ENCODE results near the gene KLHL5. TPM values are rescaled to one million over a fixed set of nuclear protein-coding genes. Genes with fewer than 3 reads are reported as not detected.

KLHL5 gene
- total and polyA plus RNA-seq, 4 donors, result 14.2 to 65.4 (median 25.6) TPM

GRCh38 chr4:39054497-39054896 is 7.5 kb upstream of the KLHL5 start (continued):
- TF ChIP-seq ZBTB33 (IDR thresholded peaks at IDR 0.05) (no peak), HNF4A (conservative IDR thresholded peaks at IDR 0.05) (no peak)

GRCh38 chr4:39056023-39056422 is 6.0 kb upstream of the KLHL5 start:
- TF ChIP-seq JUND (IDR thresholded peaks at IDR 0.05) (no peak), RAD21 (IDR thresholded peaks at IDR 0.05) (no peak), NR2F2 (IDR thresholded peaks at IDR 0.05) (no peak), HNF4G (IDR thresholded peaks at IDR 0.05) (no peak), CTCF (IDR thresholded peaks at IDR 0.05; ENCODE audit: low read depth, low read length, missing input control) (no peak), HNF4A (conservative IDR thresholded peaks at IDR 0.05) (no peak), SP1 (IDR thresholded peaks at IDR 0.05) (no peak)
- no peak overlapping the region for H3K9ac ChIP-seq (ENCODE audit: low read depth in 1 of 2, low read length in 2 of 2)

GRCh38 chr4:39061457-39061856 is 575 bp upstream of the KLHL5 start:
- no peaks in the 10 kb centered on the region for H3K36me3 ChIP-seq (ENCODE audit: control insufficient read depth in 4 of 4, insufficient read depth in 3 of 4, low read depth in 1 of 4, low read length in 3 of 4)
- H3K9ac ChIP-seq (ENCODE audit: low read depth in 1 of 2, low read length in 2 of 2), result no peak overlapping the region
- no peak overlapping the region for H3K4me3 ChIP-seq (ENCODE audit: low read depth in 1 of 3, low read length in 3 of 3)
- no peak for TF ChIP-seq SP1 (IDR thresholded peaks at IDR 0.05)
- peak; percentile 43 to 44 for TF ChIP-seq RAD21 (IDR thresholded peaks at IDR 0.05)
- no peak for TF ChIP-seq FOXA2 (IDR thresholded peaks at IDR 0.05)
- no peak for DNase-seq (ENCODE audit: low spot score)
- H3K4me1 ChIP-seq (ENCODE audit: control insufficient read depth in 4 of 4, insufficient read depth in 4 of 4, low read length in 3 of 4), result peaks cover 1 to 6% (median 3%) of the 10 kb centered on the region in 4 donors
- 43% methylated on average over 1 of the region's 1 CpG for WGBS
- H3K27me3 ChIP-seq (ENCODE audit: control insufficient read depth in 4 of 4, insufficient read depth in 4 of 4, low read length in 3 of 4), result no peaks in the 10 kb centered on the region
- no peaks in the 10 kb centered on the region for H3K9me3 ChIP-seq (ENCODE audit: control insufficient read depth in 4 of 4, low read length in 3 of 4)
- H3K27ac ChIP-seq (ENCODE audit: low read depth in 1 of 2, low read length in 2 of 2), result no peak overlapping the region

More at GRCh38 chr4:39056023-39056422, 6.0 kb upstream of the KLHL5 start:
- DNase-seq (ENCODE audit: low spot score), result no peak
- Histone ChIP-seq H3K4me3 (ENCODE audit: low read depth in 1 of 3, low read length in 3 of 3) (no peak overlapping the region), H3K27ac (ENCODE audit: low read depth in 1 of 2, low read length in 2 of 2) (no peak overlapping the region), H3K4me1 (ENCODE audit: control insufficient read depth in 4 of 4, insufficient read depth in 4 of 4, low read length in 3 of 4) (peaks cover 1 to 8% (median 6%) of the 10 kb centered on the region in 4 donors), H3K9me3 (ENCODE audit: control insufficient read depth in 4 of 4, low read length in 3 of 4) (no peaks in the 10 kb centered on the region), H3K27me3 (ENCODE audit: control insufficient read depth in 4 of 4, insufficient read depth in 4 of 4, low read length in 3 of 4) (no peaks in the 10 kb centered on the region), H3K36me3 (ENCODE audit: control insufficient read depth in 4 of 4, insufficient read depth in 3 of 4, low read depth in 1 of 4, low read length in 3 of 4) (no peaks in the 10 kb centered on the region)
- WGBS, result 97% methylated on average over 5 of the region's 5 CpGs

- WGBS, result 88% methylated on average over 4 of the region's 4 CpGs
- DNase-seq (ENCODE audit: low spot score), result no peak
- H3K27me3 ChIP-seq (ENCODE audit: control insufficient read depth in 4 of 4, insufficient read depth in 4 of 4, low read length in 3 of 4), result no peaks in the 10 kb centered on the region
- H3K9me3 ChIP-seq (ENCODE audit: control insufficient read depth in 4 of 4, low read length in 3 of 4), result no peaks in the 10 kb centered on the region
- peaks cover 1 to 6% (median 3%) of the 10 kb centered on the region in 4 donors for H3K4me1 ChIP-seq (ENCODE audit: control insufficient read depth in 4 of 4, insufficient read depth in 4 of 4, low read length in 3 of 4)
- H3K4me3 ChIP-seq (ENCODE audit: low read depth in 1 of 3, low read length in 3 of 3), result no peak overlapping the region
- no peak overlapping the region for H3K27ac ChIP-seq (ENCODE audit: low read depth in 1 of 2, low read length in 2 of 2)
- H3K9ac ChIP-seq (ENCODE audit: low read depth in 1 of 2, low read length in 2 of 2), result no peak overlapping the region
- no peak for TF ChIP-seq GABPA (IDR thresholded peaks at IDR 0.05 in 1 of 2, conservative IDR thresholded peaks at IDR 0.05 in 1 of 2)
- no peaks in the 10 kb centered on the region for H3K36me3 ChIP-seq (ENCODE audit: control insufficient read depth in 4 of 4, insufficient read depth in 3 of 4, low read depth in 1 of 4, low read length in 3 of 4)
Observed at GRCh38 chr4:39062770-39063097, 702 bp downstream of the KLHL5 start.
